Psoas muscle (tissue), 8 donors: Measurements from ENCODE around the gene APRT. TPM values are rescaled to one million over a fixed set of nuclear protein-coding genes. Genes with fewer than 3 reads are reported as not detected.
A peak's percentile ranks its signal among the peaks of the same experiment; 100 is the strongest.

Experiments
- ATAC-seq, 4 donors: fragments of 200-7000 bp; cut with Tn5 transposase; one replicate each; pipeline ENCODE4 v1.9.1; 2020; ENCODE audit warnings: moderate library complexity in 3 of 4, mild to moderate bottlenecking in 2 of 4
- DNase-seq, 2 donors: peaks; one replicate each; pipeline ENCODE4 v3.0.0-alpha.2; 2020
- H3K27ac ChIP-seq: fragments of 200-600 bp; one replicate; pipeline ENCODE4 v1.8.0; 2022
- H3K27me3 ChIP-seq, 3 donors: fragments of 200-600 bp in 1 of 3; one replicate each; pipeline versions ENCODE4 v1.6.1 to v1.8.0; 2013 to 2022; ENCODE audit warnings: low read length in 2 of 3, mild to moderate bottlenecking in 2 of 3, moderate library complexity in 1 of 3; ENCODE audit not compliant: insufficient read depth in 3 of 3
- H3K36me3 ChIP-seq, 2 donors: fragments of 200-600 bp in 1 of 2; one replicate each; pipeline versions ENCODE4 v1.6.1 to v1.8.0; 2013 to 2022; ENCODE audit warnings: low read depth in 1 of 2, mild to moderate bottlenecking in 1 of 2, moderate library complexity in 1 of 2; ENCODE audit not compliant: insufficient read depth in 1 of 2
- H3K4me1 ChIP-seq: fragments of 200-600 bp; one replicate; pipeline ENCODE4 v1.8.0; 2022
- H3K4me3 ChIP-seq: fragments of 200-600 bp; one replicate; pipeline ENCODE4 v1.8.0; 2022; ENCODE audit warnings: mild to moderate bottlenecking
- H3K9me3 ChIP-seq: fragments of 200-600 bp; one replicate; pipeline ENCODE4 v1.8.0; 2022
- CTCF ChIP-seq: fragments of 200-600 bp; IDR thresholded peaks from one replicate; pipeline ENCODE4 v1.8.0; 2022; ENCODE audit warnings: antibody characterized with exemption
- WGBS, 3 donors: extraction: QIAGEN DNeasy Blood & Tissue Kit; methylation state at CpG; one replicate each; pipeline versions ENCODE4 v1.1.6 to v1.1.7; 2013; 5-methylcytosine and 5-hydroxymethylcytosine counted together
- intact Hi-C, 2 donors: fragments of 100-400 bp; cut with DNase I; formaldehyde crosslinking; loops; one replicate each; pipeline versions ENCODE4 v1.11.0 to v1.14.2; 2022
- polyA plus RNA-seq, 3 donors: library from polyadenylated mRNA; stranded (reverse); fragments of 200-250 nt; gene quantifications; one replicate each; pipeline ENCODE4 v1.2.3, GENCODE V29; 2013
- total RNA-seq, 4 donors: library from RNA; stranded (reverse); fragmentation: NEBNext Ultra II Directional in 2 of 4; extraction: Animal tissue kit (Norgen Biotek cat#: 25700) in 2 of 4; gene quantifications; one replicate each; pipeline versions ENCODE4 v1.2.1 to v1.2.4, GENCODE V29; 2021 to 2023
- donor health status: healthy with polysubstance abuse.
- donor health status: DM: no; HTN: no; CAD: no; lungs with moderate emphysema.
- donor health status: Bipolar disorder and iron deficiency.
- donor health status: healthy.
- donor health status: DM: yes; HTN: yes; CAD: no.
- donor health status: DM: no; HTN: no; CAD: no.
- donor health status: DM: no; HTN: no; CAD: no.
- donor health status: DM: yes; HTN: yes; CAD: no.

Gene APRT
- total and polyA plus RNA-seq, 7 donors = 32.8 to 165 (median 61.5) TPM

GRCh38 chr16:88805340-88805715 lies 6.4 kb downstream of the APRT start:
- Histone ChIP-seq H3K27me3 (peaks cover 0 to 6% (median 0%) of the 10 kb centered on the region in 3 donors), H3K9me3 (no peaks in the 10 kb centered on the region), H3K27ac (no peak overlapping the region), H3K4me3 (no peak overlapping the region), H3K4me1 (peaks cover 6% of the 10 kb centered on the region), H3K36me3 (peaks cover 6 to 25% of the 10 kb centered on the region in 2 donors)
- ATAC-seq (no peak), DNase-seq (peak in 1 of 2 donors; percentile 53)
- TF ChIP-seq CTCF = no peak
- WGBS, 3 donors = 87 to 91% (median 88%) methylated on average over 21 to 22 of the region's 22 CpGs
- intact Hi-C loops = no loop called here

GRCh38 chr16:88804552-88805339 lies 7.0 kb downstream of the APRT start:
- intact Hi-C loops = loop anchor here in 1 of 2 donors (5.0 kb wide), 1 partner anchor 57 kb away; no protein-coding TSS in a partner anchor
- H3K4me3 ChIP-seq = no peak overlapping the region
- ATAC-seq = no peak
- H3K4me1 ChIP-seq = no peaks in the 10 kb centered on the region
- H3K27me3 ChIP-seq = peaks cover 0 to 6% (median 0%) of the 10 kb centered on the region in 3 donors
- no peaks in the 10 kb centered on the region for H3K9me3 ChIP-seq
- DNase-seq = peak in 1 of 2 donors; percentile 54
- 30 to 36% (median 31%) methylated on average over 24 to 39 of the region's 39 CpGs for WGBS, 3 donors
- TF ChIP-seq CTCF = no peak
- H3K36me3 ChIP-seq = peaks cover 0 to 20% of the 10 kb centered on the region in 2 donors
- no peak overlapping the region for H3K27ac ChIP-seq

GRCh38 chr16:88804173-88804551 lies 7.6 kb downstream of the APRT start:
- H3K27ac ChIP-seq = no peak overlapping the region
- peaks cover 0 to 6% (median 0%) of the 10 kb centered on the region in 3 donors for H3K27me3 ChIP-seq
- peaks cover 0 to 14% of the 10 kb centered on the region in 2 donors for H3K36me3 ChIP-seq
- peak in 1 of 2 donors; percentile 59 for DNase-seq
- 1 to 7% (median 6%) methylated on average over 10 to 16 of the region's 16 CpGs for WGBS, 3 donors
- H3K4me3 ChIP-seq = no peak overlapping the region
- H3K9me3 ChIP-seq = no peaks in the 10 kb centered on the region
- no peaks in the 10 kb centered on the region for H3K4me1 ChIP-seq
- no peak for ATAC-seq
- intact Hi-C loops = loop anchor here in 1 of 2 donors (5.0 kb wide), 1 partner anchor 57 kb away; no protein-coding TSS in a partner anchor
- TF ChIP-seq CTCF = no peak

- intact Hi-C loops = loop anchor here in 1 of 2 donors (5.0 kb wide), 1 partner anchor 56 kb away; no protein-coding TSS in a partner anchor
- DNase-seq (peak; percentile 81 to 92), ATAC-seq (peak; percentile 68 to 87 (median 80))
- Histone ChIP-seq H3K27me3 (peaks cover 0 to 6% (median 0%) of the 10 kb centered on the region in 3 donors), H3K36me3 (peaks cover 0 to 6% of the 10 kb centered on the region in 2 donors), H3K4me3 (peak within 1 kb of the TSS; percentile 74), H3K27ac (no peak within 1 kb of the TSS), H3K4me1 (no peaks in the 10 kb centered on the region), H3K9me3 (no peaks in the 10 kb centered on the region)
- no peak for TF ChIP-seq CTCF
- WGBS, 3 donors = 0 to 1% (median 0%) methylated on average over 35 to 98 of the region's 98 CpGs
Observed at GRCh38 chr16:88803264-88803987, 8.3 kb downstream of the APRT start, which contains the start of gene CDT1. TSS of gene CDT1 (plus strand) at chr16:88803789. CDS start at chr16:88803832, 43 bp downstream.
